IPS DF 6.9 (cell line): ENCODE results near the gene TSPAN18.

Source experiments
- DNase-seq: peaks from one replicate; pipeline ENCODE4 v3.0.0-alpha.2; 2013; ENCODE audit warnings: low read depth, low spot score
- H3K27ac ChIP-seq: one replicate; pipeline ENCODE4 v1.5.1; 2013; ENCODE audit warnings: low read length, control low read depth
- H3K27me3 ChIP-seq: 2 replicates; pipeline ENCODE4 v1.6.1; 2013; ENCODE audit warnings: mild to moderate bottlenecking, low read length; ENCODE audit not compliant: control insufficient read depth, insufficient read depth
- H3K36me3 ChIP-seq: 2 replicates; pipeline ENCODE4 v1.6.1; 2013; ENCODE audit warnings: low read length; ENCODE audit not compliant: control insufficient read depth, insufficient read depth
- H3K4me1 ChIP-seq: 2 replicates; pipeline ENCODE4 v1.6.1; 2013; ENCODE audit warnings: low read length; ENCODE audit not compliant: control insufficient read depth, insufficient read depth
- H3K4me3 ChIP-seq: 2 replicates; pipeline ENCODE4 v1.5.1; 2013; ENCODE audit warnings: mild to moderate bottlenecking, low read length
- H3K9me3 ChIP-seq: 2 replicates; pipeline ENCODE4 v1.6.1; 2013; ENCODE audit warnings: low read length, inconsistent platforms; ENCODE audit not compliant: control insufficient read depth, insufficient read depth
- WGBS: extraction: QIAGEN DNeasy Blood & Tissue Kit; methylation state at CpG from one replicate; pipeline ENCODE4 v1.1.7; 2013; ENCODE audit warnings: mixed read lengths, missing lambda C conversion rate; ENCODE audit not compliant: insufficient read length, insufficient coverage; 5-methylcytosine and 5-hydroxymethylcytosine counted together

TSPAN18 gene

DNA sequence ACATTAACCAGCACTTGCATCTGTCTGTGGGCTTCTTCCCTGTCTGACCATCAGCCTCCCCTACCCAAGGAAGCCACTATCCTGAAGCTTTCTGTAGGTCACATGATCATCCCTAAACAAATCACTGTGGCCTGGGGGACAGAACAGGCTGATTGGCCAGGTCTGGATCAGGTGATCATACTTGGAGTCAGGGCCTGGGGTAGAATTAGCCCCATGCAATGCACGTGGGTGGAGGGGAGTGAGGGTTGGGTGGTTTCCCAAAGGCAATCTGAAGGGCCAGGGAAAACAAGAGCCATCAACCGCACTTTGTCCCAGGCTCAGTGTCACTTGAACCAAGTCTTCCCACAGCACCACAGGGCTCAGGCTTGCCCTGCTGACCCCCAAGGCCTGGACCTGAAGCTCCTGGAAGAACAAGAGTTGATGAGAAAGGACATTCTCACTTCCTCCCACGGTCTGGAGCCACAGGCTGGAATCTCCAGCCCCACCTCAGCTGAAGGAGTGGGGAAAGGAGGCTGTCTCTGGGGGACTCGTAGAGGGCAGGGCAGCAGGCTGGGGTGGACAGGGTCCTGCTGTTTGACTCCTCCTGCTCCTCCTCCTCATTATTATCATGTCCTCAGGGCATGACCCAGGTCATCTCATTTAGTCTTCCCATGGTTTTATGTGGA lies 31.5 kb upstream of the TSPAN18 start:
- no peaks in the 10 kb centered on the region for H3K36me3 ChIP-seq
- WGBS = no CpG with 5 or more reads among the region's 4 CpGs
- DNase-seq = no peak
- H3K4me1 ChIP-seq = 0 out of 2 replicates have a peak, but pooled peaks cover 1% of the 10 kb centered on the region
- H3K9me3 ChIP-seq = no peaks in the 10 kb centered on the region
- no peak overlapping the region for H3K27ac ChIP-seq
- no peak overlapping the region for H3K4me3 ChIP-seq
- H3K27me3 ChIP-seq = no peaks in the 10 kb centered on the region

DNA sequence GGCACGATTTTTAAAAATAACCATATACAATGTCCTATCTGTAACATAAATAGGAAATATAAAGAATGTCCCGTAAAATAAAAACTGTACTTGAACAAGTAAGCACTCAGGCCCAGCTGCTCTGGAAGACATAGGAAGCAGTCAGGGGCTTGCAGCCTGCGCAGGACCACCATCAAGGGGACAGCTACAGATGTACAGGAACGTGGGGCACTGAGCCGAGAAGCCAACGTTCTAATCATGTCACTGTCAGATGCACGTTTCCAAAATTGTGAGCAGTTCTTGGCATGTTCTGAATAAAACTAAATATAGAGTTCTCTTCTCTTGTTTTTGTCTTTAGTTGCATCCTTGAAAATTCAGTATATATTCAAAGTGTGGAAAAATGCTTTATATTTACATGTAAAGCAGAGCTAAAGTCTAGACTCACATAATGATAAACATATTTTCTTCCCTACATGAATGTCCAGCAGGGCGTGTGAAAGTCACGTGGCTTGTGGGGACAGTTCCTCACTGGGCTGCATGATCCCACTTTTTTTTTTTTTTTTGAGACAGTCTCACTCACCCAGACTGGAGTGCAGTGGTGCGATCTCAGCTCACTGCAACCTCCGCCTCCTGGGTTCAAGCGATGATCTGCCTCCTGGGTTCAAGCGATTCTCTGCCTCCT lies 28.4 kb upstream of the TSPAN18 start:
- Histone ChIP-seq H3K9me3 (no peaks in the 10 kb centered on the region), H3K27me3 (peaks cover 2% of the 10 kb centered on the region; the same call in 1 of the 2 replicates), H3K4me3 (no peak overlapping the region), H3K27ac (no peak overlapping the region), H3K4me1 (no peaks in the 10 kb centered on the region), H3K36me3 (no peaks in the 10 kb centered on the region)
- DNase-seq = no peak
- WGBS = no CpG with 5 or more reads among the region's 13 CpGs

DNA sequence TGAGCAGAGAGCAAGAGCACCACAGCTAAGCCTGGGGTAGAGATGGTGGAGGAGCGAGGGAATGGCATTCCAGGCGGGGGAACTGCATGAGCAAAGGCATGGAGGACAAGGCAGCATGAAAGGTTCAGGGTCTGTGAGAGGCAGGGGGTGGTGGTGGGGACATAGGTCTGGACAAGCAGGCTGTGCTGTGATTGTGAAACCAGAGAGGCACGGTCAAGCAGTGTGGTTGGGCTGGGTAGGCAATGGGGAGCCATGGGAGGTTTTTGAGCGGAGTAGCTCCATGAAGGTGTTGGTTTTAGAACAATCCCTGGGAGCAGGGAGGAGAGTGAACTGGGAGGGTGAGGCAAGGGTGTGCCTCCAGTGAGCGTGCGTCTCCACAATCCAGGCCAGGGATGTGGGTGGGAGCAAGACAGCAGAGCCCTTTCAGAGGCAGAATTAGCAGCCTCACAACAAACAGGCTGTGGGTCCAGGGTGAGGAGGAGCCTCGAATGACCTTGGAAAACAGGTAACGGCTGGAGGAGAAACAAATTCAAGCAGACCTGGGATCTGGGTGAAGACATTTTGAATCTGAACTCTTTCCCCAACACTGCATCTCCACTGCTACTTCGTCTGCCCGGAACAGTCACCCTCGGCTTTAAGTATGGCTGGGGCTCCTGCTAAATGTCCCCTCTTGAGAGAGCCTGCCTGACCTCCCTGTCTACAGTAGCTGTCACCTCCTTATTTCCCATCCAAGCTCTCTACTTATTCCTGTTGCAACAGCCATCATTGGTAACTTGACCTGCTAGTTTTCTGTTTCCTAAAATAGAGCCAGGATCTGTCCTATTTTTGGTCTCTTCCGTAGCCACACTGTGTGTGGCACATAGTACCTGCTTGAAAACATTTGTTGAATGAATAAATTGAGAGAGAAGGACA lies 27.0 kb upstream of the TSPAN18 start:
- WGBS = no CpG with 5 or more reads among the region's 12 CpGs
- no peaks in the 10 kb centered on the region for H3K4me1 ChIP-seq
- H3K36me3 ChIP-seq = no peaks in the 10 kb centered on the region
- no peak for DNase-seq
- peaks cover 2% of the 10 kb centered on the region; the same call in 1 of the 2 replicates for H3K27me3 ChIP-seq
- H3K9me3 ChIP-seq = no peaks in the 10 kb centered on the region
- H3K4me3 ChIP-seq = no peak overlapping the region
- no peak overlapping the region for H3K27ac ChIP-seq

DNA sequence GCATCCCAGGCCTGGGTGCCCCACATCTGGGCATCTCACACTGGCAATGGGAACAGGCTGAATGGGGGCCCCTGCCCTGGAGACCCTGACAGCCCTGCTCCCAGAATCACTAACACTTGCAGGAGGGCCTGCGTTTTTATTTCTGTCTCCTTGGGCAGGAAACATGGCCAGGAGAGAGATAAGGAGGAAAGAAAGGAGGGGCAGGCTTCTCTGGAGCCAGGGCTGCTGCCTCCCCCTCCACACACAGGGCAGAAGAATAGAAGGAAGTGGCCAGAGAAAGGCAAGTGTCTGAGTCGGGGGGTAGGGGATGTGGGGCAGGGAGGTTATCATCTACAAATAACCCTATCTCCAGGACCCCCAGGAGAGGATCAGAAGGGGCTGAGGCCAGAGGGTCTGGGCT lies 25.5 kb upstream of the TSPAN18 start:
- H3K36me3 ChIP-seq = no peaks in the 10 kb centered on the region
- H3K27ac ChIP-seq = no peak overlapping the region
- peaks cover 2% of the 10 kb centered on the region; the same call in 1 of the 2 replicates for H3K27me3 ChIP-seq
- no peaks in the 10 kb centered on the region for H3K4me1 ChIP-seq
- H3K4me3 ChIP-seq = no peak overlapping the region
- no peaks in the 10 kb centered on the region for H3K9me3 ChIP-seq
- no CpG with 5 or more reads among the region's 2 CpGs for WGBS
- no peak for DNase-seq

DNA sequence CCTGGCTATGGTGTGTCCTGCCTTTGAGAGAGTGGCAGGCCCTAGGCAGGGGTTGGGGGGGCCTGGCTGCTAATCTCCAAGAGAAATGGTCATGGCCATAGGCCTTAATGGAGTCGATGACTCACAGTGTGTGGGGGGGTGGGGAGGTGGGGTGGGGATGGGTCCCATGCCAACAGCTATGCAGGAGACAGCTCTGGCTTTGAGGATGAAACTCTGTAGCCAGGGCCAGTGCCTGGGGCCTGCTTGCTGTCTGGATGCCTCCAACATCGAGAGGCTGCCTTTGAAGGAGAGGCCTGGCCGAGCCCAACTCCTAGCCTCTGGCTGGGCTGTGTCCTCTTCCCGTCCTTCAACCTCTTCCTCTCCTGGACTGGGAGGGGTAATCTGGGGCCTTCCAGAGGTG lies 23.9 kb upstream of the TSPAN18 start:
- no peak overlapping the region for H3K4me3 ChIP-seq
- H3K27ac ChIP-seq = no peak overlapping the region
- H3K9me3 ChIP-seq = no peaks in the 10 kb centered on the region
- no peak for DNase-seq
- no peaks in the 10 kb centered on the region for H3K36me3 ChIP-seq
- WGBS = no CpG with 5 or more reads among the region's 4 CpGs
- H3K4me1 ChIP-seq = no peaks in the 10 kb centered on the region
- H3K27me3 ChIP-seq = peaks cover 2% of the 10 kb centered on the region; the same call in 1 of the 2 replicates

DNA sequence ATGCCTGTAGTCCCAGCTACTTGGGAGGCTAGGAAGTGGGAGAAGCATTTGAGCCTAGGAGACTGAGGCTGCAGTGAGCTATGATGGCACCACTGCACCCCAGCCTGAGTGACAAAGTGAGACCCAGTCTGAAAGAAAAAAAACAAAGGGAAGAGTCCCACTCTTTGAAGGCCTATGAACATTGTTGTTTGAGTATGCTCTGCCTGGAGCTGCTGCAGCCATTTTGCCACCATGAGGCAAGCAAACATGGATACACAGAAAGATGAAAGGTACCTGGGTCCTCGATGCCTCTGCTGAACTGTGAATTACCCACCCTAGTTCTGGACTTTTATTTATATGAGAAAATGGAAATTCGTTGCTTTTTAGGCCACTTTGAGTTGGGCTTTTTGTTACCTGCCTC lies 19.7 kb upstream of the TSPAN18 start:
- no peaks in the 10 kb centered on the region for H3K9me3 ChIP-seq
- no peaks in the 10 kb centered on the region for H3K27me3 ChIP-seq
- H3K27ac ChIP-seq = no peak overlapping the region
- no peaks in the 10 kb centered on the region for H3K36me3 ChIP-seq
- no CpG with 5 or more reads among the region's 2 CpGs for WGBS
- 0 out of 2 replicates have a peak, but pooled peaks cover 2% of the 10 kb centered on the region for H3K4me1 ChIP-seq
- no peak for DNase-seq
- H3K4me3 ChIP-seq = no peak overlapping the region

DNA sequence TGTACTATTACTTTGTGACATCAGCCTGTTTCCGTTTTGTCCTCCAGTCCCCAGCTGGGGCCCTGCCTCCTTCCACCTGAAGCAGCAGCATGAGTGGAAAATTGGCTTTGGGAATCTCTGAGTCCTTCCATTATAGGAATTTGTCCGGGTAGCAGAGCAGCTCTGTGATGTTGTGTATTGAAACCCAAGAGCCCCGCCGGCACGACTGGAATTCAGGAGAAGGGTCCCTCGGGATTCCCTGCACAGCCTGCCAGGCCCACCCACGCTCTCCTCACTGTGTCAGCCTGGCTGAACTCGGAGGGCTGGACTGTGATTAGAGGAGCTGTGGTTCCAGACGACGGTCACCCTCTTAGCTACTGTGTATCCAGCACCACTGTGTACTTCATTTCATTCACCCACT lies 18.8 kb upstream of the TSPAN18 start:
- no CpG with 5 or more reads among the region's 10 CpGs for WGBS
- no peak for DNase-seq

DNA sequence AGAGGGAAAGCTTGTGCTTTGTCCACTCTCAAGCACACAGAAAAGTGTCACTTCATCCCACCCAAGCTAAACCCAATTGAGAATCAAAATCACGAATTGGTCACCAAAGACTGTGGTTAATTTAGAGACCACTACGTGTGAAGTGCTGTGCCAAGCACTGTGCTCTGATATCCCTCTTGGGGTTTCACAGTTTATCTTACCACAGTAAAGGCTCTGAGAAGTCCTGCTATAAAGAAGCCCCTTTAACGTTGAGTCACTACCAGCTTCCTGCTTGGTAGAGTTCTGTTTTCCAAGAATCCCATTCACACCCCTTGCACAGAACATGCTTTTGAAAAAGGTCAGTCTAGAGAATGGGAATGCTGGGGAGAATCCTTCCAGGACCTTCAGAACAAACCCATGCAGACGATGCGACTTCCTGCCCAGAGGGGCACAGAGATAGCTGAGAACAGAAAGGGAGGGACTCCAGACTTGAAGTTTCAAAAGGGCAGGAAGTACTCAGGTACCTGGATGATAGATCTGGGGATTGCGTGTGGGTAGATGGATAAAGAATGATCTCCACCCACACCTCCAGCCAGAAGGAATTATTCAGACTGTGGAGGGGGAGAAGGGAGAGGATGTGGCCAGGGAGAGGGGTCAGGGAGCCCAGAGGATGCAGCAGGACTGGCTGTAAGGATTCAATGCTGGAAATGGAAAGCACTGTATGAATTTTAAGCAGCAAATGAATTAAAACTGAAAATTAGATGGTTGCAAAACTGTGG lies 18.1 kb upstream of the TSPAN18 start:
- WGBS = no CpG with 5 or more reads among the region's 6 CpGs
- H3K36me3 ChIP-seq = no peaks in the 10 kb centered on the region
- no peak overlapping the region for H3K27ac ChIP-seq
- 0 out of 2 replicates have a peak, but pooled peaks cover 3% of the 10 kb centered on the region for H3K4me1 ChIP-seq
- no peaks in the 10 kb centered on the region for H3K27me3 ChIP-seq
- DNase-seq = no peak
- H3K4me3 ChIP-seq = no peak overlapping the region
- no peaks in the 10 kb centered on the region for H3K9me3 ChIP-seq

More for the DNA sequence above, 18.8 kb upstream of the TSPAN18 start:
- H3K4me1 ChIP-seq = 0 out of 2 replicates have a peak, but pooled peaks cover 3% of the 10 kb centered on the region
- H3K4me3 ChIP-seq = no peak overlapping the region
- no peaks in the 10 kb centered on the region for H3K27me3 ChIP-seq
- H3K9me3 ChIP-seq = no peaks in the 10 kb centered on the region
- H3K27ac ChIP-seq = no peak overlapping the region
- H3K36me3 ChIP-seq = no peaks in the 10 kb centered on the region

DNA sequence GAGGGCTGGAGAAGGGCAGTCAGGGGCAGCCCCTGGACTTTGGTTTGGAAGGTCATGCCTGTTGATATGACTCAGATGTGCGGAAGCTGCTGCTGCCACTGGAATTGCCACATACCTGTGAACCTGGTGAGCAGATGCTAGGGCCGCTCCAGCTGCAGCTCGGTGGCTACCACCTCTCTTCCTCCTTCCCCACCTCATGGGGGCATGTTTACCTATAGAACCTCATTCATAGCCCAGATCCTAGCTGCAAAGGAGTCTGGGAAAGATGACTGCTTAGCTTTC lies 17.5 kb upstream of the TSPAN18 start:
- Histone ChIP-seq H3K4me3 (no peak overlapping the region), H3K9me3 (no peaks in the 10 kb centered on the region), H3K36me3 (no peaks in the 10 kb centered on the region), H3K27ac (no peak overlapping the region), H3K4me1 (0 out of 2 replicates have a peak, but pooled peaks cover 3% of the 10 kb centered on the region), H3K27me3 (no peaks in the 10 kb centered on the region)
- no CpG with 5 or more reads among the region's 3 CpGs for WGBS
- no peak for DNase-seq

DNA sequence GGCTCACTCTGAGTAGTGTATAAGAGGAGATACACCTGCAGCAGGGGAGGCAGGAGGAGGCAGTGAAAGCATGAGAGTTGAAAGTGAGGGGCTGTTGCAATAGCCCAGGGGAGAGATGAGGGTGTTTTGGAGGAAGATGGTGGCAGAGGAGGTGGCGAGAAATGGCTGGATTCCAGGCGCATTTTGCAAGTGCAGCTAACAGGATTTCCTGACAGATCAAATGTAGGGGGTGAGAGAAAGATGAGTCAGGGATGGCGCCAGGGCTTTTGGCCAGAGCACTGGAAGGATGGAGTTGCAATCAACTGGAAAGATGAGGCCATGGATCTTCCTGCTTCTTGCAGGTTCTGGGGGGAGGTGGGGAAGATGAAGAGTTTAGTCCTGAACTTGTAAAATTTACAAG lies 16.8 kb upstream of the TSPAN18 start:
- no CpG with 5 or more reads among the region's 3 CpGs for WGBS
- H3K27ac ChIP-seq = no peak overlapping the region
- no peaks in the 10 kb centered on the region for H3K9me3 ChIP-seq
- H3K4me3 ChIP-seq = no peak overlapping the region
- no peaks in the 10 kb centered on the region for H3K36me3 ChIP-seq
- DNase-seq = no peak
- H3K27me3 ChIP-seq = no peaks in the 10 kb centered on the region
- 0 out of 2 replicates have a peak, but pooled peaks cover 3% of the 10 kb centered on the region for H3K4me1 ChIP-seq
